Endothelial cell of umbilical vein (primary cell): ENCODE measurements around the gene INPP5A. TPM values are rescaled to one million over a fixed set of nuclear protein-coding genes. Genes with fewer than 3 reads are reported as not detected.

Experiments used
- BruUV-seq: library from RNA; stranded (reverse); fragments of 400-500 nt; replicated peaks from 2 replicates; lab custom pipeline; 2021; lab: Mats Ljungman, UMichigan
- CTCF ChIA-PET: fragments of 300-600, 350-600 bp; sonication (Branson Sonifier 250); formaldehyde crosslinking; loops from one replicate; lab custom pipeline; 2021; ENCODE audit warnings: antibody characterized with exemption, inconsistent platforms; lab: Charles Lee
- POLR2A ChIA-PET: fragments of 300-600, 350-600 bp; sonication (Branson Sonifier 250); formaldehyde crosslinking; loops from one replicate; lab custom pipeline; 2021; ENCODE audit warnings: antibody characterized with exemption, inconsistent platforms; lab: Charles Lee
- DNase-seq: peaks from one replicate; pipeline ENCODE4 v3.0.0-alpha.2; 2011; ENCODE audit warnings: low read depth, low spot score
- FAIRE-seq: peaks from 2 replicates; lab custom pipeline; 2011; peaks lifted over from hg19 to GRCh38; lab: Jason Lieb, UNC
- H2AFZ ChIP-seq: 2 replicates; pipeline ENCODE4 v1.6.0; 2012; ENCODE audit warnings: low read depth, low read length, control low read depth, inconsistent platforms
- H3K27ac ChIP-seq: 2 replicates; pipeline ENCODE4 v1.5.1; 2011; ENCODE audit warnings: low read depth, mild to moderate bottlenecking, control low read depth, low read length, moderate library complexity; ENCODE audit not compliant: insufficient read depth
- H3K27me3 ChIP-seq, 2 experiments: 2 replicates each; pipeline versions ENCODE4 v1.6.0 to v1.6.1; 2011; ENCODE audit warnings: low read length in 2 of 2, mixed read lengths in 1 of 2; ENCODE audit not compliant: control insufficient read depth in 2 of 2, insufficient read depth in 2 of 2
- H3K36me3 ChIP-seq, 2 experiments: 2 replicates in 1 of 2; 3 replicates in 1 of 2; pipeline ENCODE4 v1.5.1; 2011; ENCODE audit warnings: low read length in 2 of 2, mild to moderate bottlenecking in 1 of 2, moderate library complexity in 1 of 2; ENCODE audit not compliant: control insufficient read depth in 2 of 2, insufficient read depth in 2 of 2; ENCODE audit errors: extremely low read depth in 1 of 2
- H3K4me1 ChIP-seq: 3 replicates; pipeline ENCODE4 v1.5.1; 2011; ENCODE audit warnings: mild to moderate bottlenecking, low read length; ENCODE audit not compliant: control insufficient read depth, insufficient read depth; ENCODE audit errors: extremely low read depth
- H3K4me2 ChIP-seq: 2 replicates; pipeline ENCODE4 v1.6.1; 2011; ENCODE audit warnings: low read length, control low read depth, mixed read lengths; ENCODE audit not compliant: insufficient read depth
- H3K4me3 ChIP-seq, 3 experiments: fragments of 200-600 bp in 1 of 3; sonication (generic), shearing (Covaris generic) in 1 of 3; replicated peaks in 1 of 3; 2 replicates each; pipeline ENCODE4 v1.5.1; 2011 to 2016; ENCODE audit warnings: control low read depth in 3 of 3, low read length in 3 of 3, mild to moderate bottlenecking in 2 of 3, inconsistent platforms in 1 of 3, low read depth in 1 of 3, moderate library complexity in 1 of 3; ENCODE audit not compliant: insufficient read depth in 1 of 3
- H3K79me2 ChIP-seq: 2 replicates; pipeline ENCODE4 v1.6.0; 2012; ENCODE audit warnings: low read length, inconsistent platforms; ENCODE audit not compliant: control insufficient read depth, insufficient read depth
- H3K9ac ChIP-seq: replicated peaks from 2 replicates; pipeline ENCODE3; 2011; ENCODE audit warnings: low read length, control low read depth; ENCODE audit not compliant: insufficient read depth; ENCODE audit errors: extremely low read depth
- H3K9me1 ChIP-seq: replicated peaks from 3 replicates; pipeline ENCODE4 v1.6.0; 2011; ENCODE audit warnings: mild to moderate bottlenecking, low read length; ENCODE audit not compliant: control insufficient read depth, insufficient read depth; ENCODE audit errors: extremely low read depth
- H3K9me3 ChIP-seq: replicated peaks from 2 replicates; pipeline ENCODE4 v1.5.1; 2012; ENCODE audit warnings: low read length, inconsistent platforms; ENCODE audit not compliant: control insufficient read depth, insufficient read depth
- H4K20me1 ChIP-seq: replicated peaks from 2 replicates; pipeline ENCODE3; 2011; ENCODE audit warnings: mild to moderate bottlenecking, low read length; ENCODE audit not compliant: control insufficient read depth, insufficient read depth; ENCODE audit errors: extremely low read depth
- CTCF ChIP-seq, 2 donors: IDR thresholded peaks; 1 replicate in 1 of 2; 2 replicates in 1 of 2; pipeline ENCODE4 v1.5.1; 2011; ENCODE audit warnings: low read length in 2 of 2, mild to moderate bottlenecking in 2 of 2, moderate library complexity in 2 of 2, control low read depth in 1 of 2, inconsistent platforms in 1 of 2, low read depth in 1 of 2; ENCODE audit not compliant: insufficient read depth in 1 of 2; ENCODE audit errors: extremely low read depth in 1 of 2
- EZH2 ChIP-seq: IDR thresholded peaks from 2 replicates; pipeline ENCODE4 v1.6.1; 2012; ENCODE audit warnings: borderline replicate concordance, low read depth, mild to moderate bottlenecking, moderate library complexity, low read length, inconsistent platforms; ENCODE audit not compliant: severe bottlenecking
- FOS ChIP-seq: IDR thresholded peaks from 2 replicates; pipeline ENCODE4 v1.6.1; 2011; ENCODE audit warnings: mild to moderate bottlenecking, low read length, moderate library complexity, borderline replicate concordance; ENCODE audit not compliant: insufficient read depth
- GATA2 ChIP-seq: IDR thresholded peaks from 2 replicates; pipeline ENCODE4 v1.7.0; 2011; ENCODE audit warnings: low read depth, mild to moderate bottlenecking, moderate library complexity, mixed read lengths, low read length; ENCODE audit not compliant: insufficient read length, insufficient read depth
- JUN ChIP-seq: IDR thresholded peaks from 2 replicates; pipeline ENCODE4 v1.6.1; 2011; ENCODE audit warnings: borderline replicate concordance, low read depth; ENCODE audit not compliant: insufficient read length, insufficient read depth
- MAX ChIP-seq: IDR thresholded peaks from 2 replicates; pipeline ENCODE4 v1.6.1; 2011; ENCODE audit not compliant: insufficient read depth, insufficient read length
- MYC ChIP-seq: IDR thresholded peaks from one replicate; pipeline ENCODE4 v1.6.1; 2011; ENCODE audit warnings: mild to moderate bottlenecking, low read depth, low read length
- POLR2A ChIP-seq: IDR thresholded peaks from 2 replicates; pipeline ENCODE4 v1.6.1; 2012; ENCODE audit warnings: low read depth, mild to moderate bottlenecking, control low read depth, low read length
- POLR2AphosphoS5 ChIP-seq: IDR thresholded peaks from 2 replicates; pipeline ENCODE4 v1.6.1; 2012; ENCODE audit warnings: low read depth, mild to moderate bottlenecking, control low read depth, low read length, moderate library complexity; ENCODE audit not compliant: insufficient read depth
- dilution Hi-C: fragments of 300-500 bp; cut with MboI; formaldehyde crosslinking; loops from one replicate; pipeline ENCODE4 v1.15.0; 2019; ENCODE audit warnings: low sequenced_read_pairs; ENCODE audit not compliant: extremely low pct_ligation_motif_present
- intact Hi-C: fragments of 100-400 bp; cut with micrococcal nuclease; formaldehyde crosslinking; loops from one replicate; pipeline ENCODE4 v1.10.0; 2022
- polyA plus RNA-seq, 4 experiments: library from polyadenylated mRNA; depleted of rRNA in 3 of 4; stranded (reverse) in 3 of 4; unstranded in 1 of 4; fragments of >200 nt; gene quantifications; 2 replicates each; pipeline versions ENCODE4 v1.2.1 to v1.2.3, GENCODE V29; 2011 to 2012; ENCODE audit warnings: missing spikeins in 1 of 4
- total RNA-seq: library from RNA; stranded (reverse); gene quantifications from 2 replicates; pipeline ENCODE4 v1.2.3, GENCODE V29; 2021

INPP5A gene
- total and polyA plus RNA-seq, 2 donors (not counting 3 experiments of a cell fraction or from before 2014, with no cell fraction given): 22.9 to 33.2 TPM

- no peaks in the 10 kb centered on the region for H3K9me3 ChIP-seq
- H3K27me3 ChIP-seq: no peaks in the 10 kb centered on the region
- CTCF ChIA-PET: no interaction called here
- no peaks in the 10 kb centered on the region for H3K9me1 ChIP-seq
- POLR2A ChIA-PET: no interaction called here
- DNase-seq (no peak), FAIRE-seq (no peak)
- H4K20me1 ChIP-seq: no peaks in the 10 kb centered on the region
- dilution Hi-C loops (no loop called here), intact Hi-C loops (no loop called here)
- no TSS peak for BruUV-seq
- H3K36me3 ChIP-seq: no peaks in the 10 kb centered on the region
- no peak overlapping the region for H2AFZ ChIP-seq
- no peak overlapping the region for H3K4me2 ChIP-seq
- H3K4me3 ChIP-seq: no peak overlapping the region
- no peak overlapping the region for H3K9ac ChIP-seq
- peaks cover 28% of the 10 kb centered on the region for H3K4me1 ChIP-seq
- TF ChIP-seq CTCF (IDR thresholded peaks at IDR 0.05; ENCODE audit: extremely low read depth in 1 of 2, insufficient read depth in 1 of 2, low read depth in 1 of 2, low read length in 2 of 2) (no peak), POLR2AphosphoS5 (no peak), JUN (no peak), FOS (no peak), EZH2 (no peak), GATA2 (no peak), MAX (no peak), MYC (no peak), POLR2A (no peak)
- peaks cover 35% of the 10 kb centered on the region for H3K79me2 ChIP-seq
- no peak overlapping the region for H3K27ac ChIP-seq
Measured at GRCh38 chr10:132542086-132542775, 4.6 kb downstream of the INPP5A start.
